PC-9 (cell line): ENCODE measurements around the gene TNFRSF12A. TPM values are rescaled to one million over a fixed set of nuclear protein-coding genes. Genes with fewer than 3 reads are reported as not detected.

Experiments used
- BruUV-seq: library from RNA; stranded (reverse); fragments of 400-500 nt; replicated peaks from 2 replicates; lab custom pipeline; 2021; lab: Mats Ljungman, UMichigan
- CTCF ChIA-PET: fragments of 300-600 bp; sonication (Branson Sonifier 250); formaldehyde crosslinking; loops from one replicate; lab custom pipeline; 2022; ENCODE audit warnings: antibody characterized with exemption; lab: Charles Lee
- POLR2A ChIA-PET: fragments of 300-600 bp; sonication (Branson Sonifier 250); formaldehyde crosslinking; loops from one replicate; lab custom pipeline; 2022; ENCODE audit warnings: antibody characterized with exemption; ENCODE audit not compliant: unreplicated experiment; lab: Charles Lee
- DNase-seq, 2 experiments: peaks; one replicate each; pipeline versions ENCODE4 v3.0.0 to v3.0.0-alpha.2; 2015 to 2022; ENCODE audit warnings: mixed read lengths in 1 of 2
- H2AFZ ChIP-seq: fragments of 200-600 bp; sonication (generic); 2 replicates; pipeline ENCODE4 v1.8.1; 2017; ENCODE audit warnings: antibody characterized with exemption
- H3F3A ChIP-seq: fragments of 200-600 bp; sonication (generic); 2 replicates; pipeline ENCODE4 v1.8.1; 2017; ENCODE audit warnings: antibody characterized with exemption, mild to moderate bottlenecking, low read depth; ENCODE audit not compliant: insufficient read depth
- H3K27ac ChIP-seq: fragments of 200-600 bp; sonication (generic); 2 replicates; pipeline ENCODE4 v1.6.1; 2016; ENCODE audit warnings: mixed run types
- H3K27me3 ChIP-seq: fragments of 200-600 bp; sonication (generic); 2 replicates; pipeline ENCODE4 v1.6.1; 2016; ENCODE audit warnings: low read depth, mixed run types; ENCODE audit not compliant: insufficient read depth
- H3K36me3 ChIP-seq: fragments of 200-600 bp; sonication (generic); 2 replicates; pipeline ENCODE4 v1.6.1; 2016; ENCODE audit warnings: low read depth, mixed run types
- H3K4me1 ChIP-seq: fragments of 200-600 bp; sonication (generic); replicated peaks from 2 replicates; pipeline ENCODE4 v1.6.1; 2016; ENCODE audit warnings: mixed run types; ENCODE audit not compliant: insufficient read depth
- H3K4me2 ChIP-seq: fragments of 200-600 bp; sonication (generic); 2 replicates; pipeline ENCODE4 v1.6.1; 2017; ENCODE audit warnings: mixed run types
- H3K4me3 ChIP-seq: fragments of 200-600 bp; sonication (generic); 2 replicates; pipeline ENCODE4 v1.6.1; 2016; ENCODE audit warnings: mixed run types
- H3K79me2 ChIP-seq: fragments of 200-600 bp; sonication (generic); 2 replicates; pipeline ENCODE4 v1.6.1; 2017; ENCODE audit warnings: low read depth, mixed run types
- H3K9me2 ChIP-seq: fragments of 200-600 bp; sonication (generic); 2 replicates; pipeline ENCODE4 v1.8.1; 2017; ENCODE audit warnings: mild to moderate bottlenecking; ENCODE audit not compliant: insufficient read depth
- H3K9me3 ChIP-seq: fragments of 200-600 bp; sonication (generic); 2 replicates; pipeline ENCODE4 v1.8.1; 2016; ENCODE audit warnings: low read depth; ENCODE audit not compliant: insufficient read depth
- H4K20me1 ChIP-seq: fragments of 200-600 bp; sonication (generic); 2 replicates; pipeline ENCODE4 v1.8.1; 2017; ENCODE audit not compliant: insufficient read depth
- CTCF ChIP-seq: fragments of 200-600 bp; sonication (generic); conservative IDR thresholded peaks from 2 replicates; pipeline ENCODE4 v1.6.1; 2017; ENCODE audit warnings: mixed run types, antibody characterized with exemption, mild to moderate bottlenecking, moderate library complexity
- EZH2 ChIP-seq: fragments of 200-600 bp; sonication (generic); IDR thresholded peaks from 2 replicates; pipeline ENCODE4 v1.8.0; 2017; ENCODE audit warnings: antibody characterized with exemption, low read depth
- intact Hi-C: fragments of 100-400 bp; cut with micrococcal nuclease; formaldehyde crosslinking; loops from one replicate; pipeline ENCODE4 v1.10.0; 2022; ENCODE audit not compliant: unreplicated experiment
- total RNA-seq: library from RNA; stranded (reverse); gene quantifications from 2 replicates; pipeline ENCODE4 v1.2.3, GENCODE V29; 2021

The TNFRSF12A gene
- total RNA-seq, 1 experiment from 2014 or later = 226 TPM

DNA sequence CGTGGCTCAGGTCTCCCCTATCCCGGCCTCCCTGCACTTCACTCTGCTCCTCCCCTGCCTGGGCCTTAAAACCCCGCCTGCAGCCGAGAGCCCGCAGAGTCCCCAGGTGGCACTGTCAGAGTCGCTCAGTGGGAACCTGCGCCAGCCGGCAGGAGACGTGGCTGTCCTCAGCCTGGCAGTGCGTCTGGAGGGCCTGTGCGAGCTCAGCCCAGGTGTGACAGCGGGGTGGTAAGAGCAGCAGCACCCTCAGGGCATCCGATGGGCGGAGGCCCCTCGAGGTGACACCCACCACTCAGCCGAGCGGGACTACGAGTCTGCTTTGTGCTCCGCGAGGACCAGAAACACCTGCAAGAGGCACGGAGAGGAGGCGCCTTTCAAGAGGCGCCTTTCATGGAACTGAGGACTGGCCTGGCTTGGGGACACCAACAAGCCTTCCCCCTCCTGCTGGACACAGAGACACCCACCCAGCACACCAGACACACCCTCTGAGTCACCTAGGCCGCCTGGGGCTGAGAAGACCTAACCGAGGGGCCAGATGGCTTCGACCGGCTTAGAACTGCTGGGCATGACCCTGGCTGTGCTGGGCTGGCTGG, 7.2 kb upstream of the TNFRSF12A start, which contains the start of gene CLDN9:
Gene CLDN9, plus strand, starts transcription at position 96 of the 593 bp plus-strand sequence. Its CDS starts 440 bp downstream, at position 536.
- Histone ChIP-seq H3K4me3 (peak within 1 kb of the TSS; percentile 37; the same call in 1 of the 2 replicates), H3K79me2 (peaks cover 7% of the 10 kb centered on the region; the same call in 1 of the 2 replicates), H3K27ac (peak within 1 kb of the TSS; percentile 86), H2AFZ (peak within 1 kb of the TSS; percentile 62), H3K9me2 (no peaks in the 10 kb centered on the region), H3K9me3 (no peaks in the 10 kb centered on the region), H3K36me3 (no peaks in the 10 kb centered on the region), H3F3A (peaks cover 72% of the 10 kb centered on the region), H4K20me1 (no peaks in the 10 kb centered on the region), H3K4me1 (peaks cover 71% of the 10 kb centered on the region), H3K27me3 (no peaks in the 10 kb centered on the region), H3K4me2 (peak within 1 kb of the TSS; percentile 71)
- peak; percentile 88 for DNase-seq
- ChIA-PET POLR2A (interaction anchor here (0.8 to 1.8 kb wide), 3 partner anchors 9 to 22 kb away, joined by 7 to 29 read pairs (median 25); partner anchors contain the start of genes HCFC1R1, THOC6 and TNFRSF12A), CTCF (interaction anchor here (0.6 to 1.3 kb wide), 3 partner anchors 9 to 18 kb away, joined by 3 to 6 read pairs (median 5); no protein-coding TSS in a partner anchor)
- intact Hi-C loops = no loop called here
- BruUV-seq = no TSS peak
- TF ChIP-seq CTCF (no peak), EZH2 (no peak)

DNA sequence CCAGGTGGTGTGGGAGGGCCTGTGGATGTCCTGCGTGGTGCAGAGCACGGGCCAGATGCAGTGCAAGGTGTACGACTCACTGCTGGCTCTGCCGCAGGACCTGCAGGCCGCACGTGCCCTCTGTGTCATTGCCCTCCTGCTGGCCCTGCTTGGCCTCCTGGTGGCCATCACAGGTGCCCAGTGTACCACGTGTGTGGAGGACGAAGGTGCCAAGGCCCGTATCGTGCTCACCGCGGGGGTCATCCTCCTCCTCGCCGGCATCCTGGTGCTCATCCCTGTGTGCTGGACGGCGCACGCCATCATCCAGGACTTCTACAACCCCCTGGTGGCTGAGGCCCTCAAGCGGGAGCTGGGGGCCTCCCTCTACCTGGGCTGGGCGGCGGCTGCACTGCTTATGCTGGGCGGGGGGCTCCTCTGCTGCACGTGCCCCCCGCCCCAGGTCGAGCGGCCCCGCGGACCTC, 6.6 kb upstream of the TNFRSF12A start:
- peaks cover 7% of the 10 kb centered on the region; the same call in 1 of the 2 replicates for H3K79me2 ChIP-seq
- BruUV-seq = no TSS peak
- peaks cover 71% of the 10 kb centered on the region for H3F3A ChIP-seq
- H3K36me3 ChIP-seq = no peaks in the 10 kb centered on the region
- intact Hi-C loops = no loop called here
- TF ChIP-seq CTCF = peak; percentile 26; the same call in 1 of the 2 replicates
- TF ChIP-seq EZH2 = no peak
- peaks cover 65% of the 10 kb centered on the region for H3K4me1 ChIP-seq
- H2AFZ ChIP-seq = peak overlapping the region; percentile 62
- no peaks in the 10 kb centered on the region for H3K9me2 ChIP-seq
- DNase-seq = peak in 1 of 2 experiments; percentile 68
- H4K20me1 ChIP-seq = no peaks in the 10 kb centered on the region
- ChIA-PET POLR2A (interaction anchor here (0.6 to 1.8 kb wide), 2 partner anchors 9 to 32 kb away, joined by 4 to 25 read pairs; partner anchors contain the start of genes HCFC1R1, THOC6 and TNFRSF12A), CTCF (interaction anchor here (0.6 to 0.7 kb wide), 2 partner anchors 14 to 15 kb away, joined by 5 to 6 read pairs; no protein-coding TSS in a partner anchor)
- peak overlapping the region; percentile 37; the same call in 1 of the 2 replicates for H3K4me3 ChIP-seq
- H3K27ac ChIP-seq = peak overlapping the region; percentile 86
- H3K9me3 ChIP-seq = no peaks in the 10 kb centered on the region
- no peaks in the 10 kb centered on the region for H3K27me3 ChIP-seq
- peak overlapping the region; percentile 71 for H3K4me2 ChIP-seq

GRCh38 chr16:3013998-3014690, 6.0 kb upstream of the TNFRSF12A start:
- H3K9me3 ChIP-seq = no peaks in the 10 kb centered on the region
- H3K4me3 ChIP-seq = no peak overlapping the region
- no peaks in the 10 kb centered on the region for H3K9me2 ChIP-seq
- ChIA-PET POLR2A (interaction anchor here (0.6 kb wide), 1 partner anchor 33 kb away, joined by 4 read pairs; no protein-coding TSS in a partner anchor), CTCF (interaction anchor here (0.7 kb wide), 2 partner anchors 14 to 80 kb away, joined by 3 to 5 read pairs; no protein-coding TSS in a partner anchor)
- intact Hi-C loops = no loop called here
- peaks cover 59% of the 10 kb centered on the region for H3K4me1 ChIP-seq
- H3K79me2 ChIP-seq = peaks cover 7% of the 10 kb centered on the region; the same call in 1 of the 2 replicates
- no peaks in the 10 kb centered on the region for H3K27me3 ChIP-seq
- peak overlapping the region; percentile 86 for H3K27ac ChIP-seq
- no peak for DNase-seq
- peaks cover 65% of the 10 kb centered on the region for H3F3A ChIP-seq
- TF ChIP-seq CTCF = no peak
- no peak for TF ChIP-seq EZH2
- H3K36me3 ChIP-seq = no peaks in the 10 kb centered on the region
- no peaks in the 10 kb centered on the region for H4K20me1 ChIP-seq
- H2AFZ ChIP-seq = no peak overlapping the region
- BruUV-seq = TSS peak; percentile 52
- peak overlapping the region; percentile 71 for H3K4me2 ChIP-seq
